HEK293T (cell line): ENCODE data around the gene CREM.

Source experiments
- CTCF ChIA-PET: fragments of 350-600 bp; formaldehyde crosslinking; extraction: SDS; loops from one replicate; lab custom pipeline; 2021; ENCODE audit warnings: antibody characterized with exemption, inconsistent platforms; lab: Yijun Ruan, JAX
- POLR2A ChIA-PET: fragments of 350-600 bp; formaldehyde crosslinking; extraction: SDS; loops from one replicate; lab custom pipeline; 2020; ENCODE audit warnings: antibody characterized with exemption, inconsistent platforms; lab: Yijun Ruan, JAX
- DNase-seq: peaks from one replicate; pipeline ENCODE4 v3.0.0; 2012; ENCODE audit warnings: mixed read lengths; ENCODE audit errors: extremely low spot score
- ARNT ChIP-seq: fragments of 450-650 bp; IDR thresholded peaks from 2 replicates; pipeline ENCODE4 v1.6.1; 2017; ENCODE audit warnings: mild to moderate bottlenecking
- BHLHE40 ChIP-seq: fragments of 450-650 bp; IDR thresholded peaks from 2 replicates; pipeline ENCODE4 v1.6.1; 2016; ENCODE audit warnings: mild to moderate bottlenecking, moderate library complexity, borderline replicate concordance
- CTBP1 ChIP-seq: fragments of 450-650 bp; IDR thresholded peaks from 2 replicates; pipeline ENCODE4 v1.6.1; 2016; ENCODE audit warnings: borderline replicate concordance
- ELF4 ChIP-seq: fragments of 450-650 bp; IDR thresholded peaks from 2 replicates; pipeline ENCODE4 v1.6.1; 2017; ENCODE audit warnings: antibody characterized with exemption
- FOXA1 ChIP-seq: fragments of 450-650 bp; IDR thresholded peaks from 2 replicates; pipeline ENCODE4 v1.6.1; 2016; ENCODE audit warnings: mild to moderate bottlenecking
- FOXK2 ChIP-seq: fragments of 450-650 bp; IDR thresholded peaks from 2 replicates; pipeline ENCODE4 v1.6.1; 2016; ENCODE audit warnings: mild to moderate bottlenecking
- FOXM1 ChIP-seq: fragments of 450-650 bp; IDR thresholded peaks from 2 replicates; pipeline ENCODE4 v1.6.1; 2017; ENCODE audit warnings: mild to moderate bottlenecking, borderline replicate concordance
- HDGF ChIP-seq: fragments of 450-650 bp; IDR thresholded peaks from 2 replicates; pipeline ENCODE4 v1.6.1; 2017; ENCODE audit warnings: antibody characterized with exemption, borderline replicate concordance
- L3MBTL2 ChIP-seq: fragments of 450-650 bp; conservative IDR thresholded peaks from 2 replicates; pipeline ENCODE4 v1.6.1; 2016; ENCODE audit warnings: mild to moderate bottlenecking
- LEF1 ChIP-seq: fragments of 450-650 bp; IDR thresholded peaks from 2 replicates; pipeline ENCODE4 v1.6.1; 2017; ENCODE audit warnings: mild to moderate bottlenecking, borderline replicate concordance
- NFRKB ChIP-seq: fragments of 450-650 bp; IDR thresholded peaks from 2 replicates; pipeline ENCODE4 v1.6.1; 2016; ENCODE audit warnings: mild to moderate bottlenecking, moderate library complexity
- PKNOX1 ChIP-seq: fragments of 450-650 bp; IDR thresholded peaks from 2 replicates; pipeline ENCODE4 v1.6.1; 2016
- SP1 ChIP-seq: fragments of 450-650 bp; IDR thresholded peaks from 2 replicates; pipeline ENCODE4 v1.6.1; 2017
- SUZ12 ChIP-seq: fragments of 450-650 bp; IDR thresholded peaks from 2 replicates; pipeline ENCODE4 v1.6.1; 2016; ENCODE audit warnings: mild to moderate bottlenecking
- TARDBP ChIP-seq: fragments of 450-650 bp; IDR thresholded peaks from 2 replicates; pipeline ENCODE4 v1.6.1; 2016
- ZNF384 ChIP-seq: fragments of 450-650 bp; IDR thresholded peaks from 2 replicates; pipeline ENCODE4 v1.6.1; 2016

Gene CREM

GRCh38 chr10:35112571-35112970 lies 14.1 kb upstream of the CREM start:
- POLR2A ChIA-PET = no interaction called here
- TF ChIP-seq SP1 = no peak
- TF ChIP-seq ZNF384 = no peak
- TF ChIP-seq HDGF = no peak
- TF ChIP-seq SUZ12 = no peak
- no peak for TF ChIP-seq LEF1
- no peak for TF ChIP-seq ARNT
- DNase-seq = no peak
- CTCF ChIA-PET = interaction anchor here (0.6 kb wide), 1 partner anchor 329 kb away, joined by 3 read pairs; no protein-coding TSS in a partner anchor

DNA sequence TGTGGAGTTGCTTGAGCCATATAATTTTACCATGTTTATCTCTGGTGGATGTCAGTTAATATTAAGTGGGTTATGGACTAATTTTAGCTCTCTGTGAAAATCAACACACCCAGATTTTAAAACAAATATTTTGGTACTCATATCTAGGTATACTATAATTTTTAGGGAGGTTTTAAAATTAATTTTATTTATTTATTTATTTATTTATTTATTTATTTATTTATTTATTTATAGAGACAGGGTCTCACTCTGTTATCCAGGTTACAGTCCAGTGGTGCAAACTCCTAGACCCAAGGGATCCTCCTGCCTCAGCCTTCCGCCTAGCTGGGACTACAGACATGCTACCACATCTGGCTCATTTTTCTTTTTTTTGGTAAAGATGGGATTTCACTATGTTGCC lies 7.3 kb upstream of the CREM start:
- TF ChIP-seq FOXK2 = no peak
- no peak for TF ChIP-seq LEF1
- no peak for TF ChIP-seq L3MBTL2
- no peak for TF ChIP-seq NFRKB
- TF ChIP-seq TARDBP = no peak
- TF ChIP-seq FOXA1 = no peak
- TF ChIP-seq BHLHE40 = no peak
- TF ChIP-seq CTBP1 = no peak
- TF ChIP-seq ZNF384 = no peak
- TF ChIP-seq PKNOX1 = no peak
- TF ChIP-seq SUZ12 = no peak
- TF ChIP-seq ELF4 = no peak
- no peak for TF ChIP-seq HDGF
- CTCF ChIA-PET = interaction anchor here (0.8 to 4.1 kb wide), 9 partner anchors 77 to 494 kb away, joined by 3 to 22 read pairs (median 5); no protein-coding TSS in a partner anchor
- no peak for DNase-seq
- POLR2A ChIA-PET = no interaction called here

- POLR2A ChIA-PET = no interaction called here
- no peak for TF ChIP-seq ZNF384
- no peak for TF ChIP-seq FOXM1
- no peak for TF ChIP-seq NFRKB
- TF ChIP-seq SUZ12 = no peak
- TF ChIP-seq CTBP1 = no peak
- no peak for TF ChIP-seq HDGF
- TF ChIP-seq ELF4 = no peak
- CTCF ChIA-PET = interaction anchor here (0.6 kb wide), 1 partner anchor 118 kb away, joined by 4 read pairs; no protein-coding TSS in a partner anchor
- no peak for DNase-seq
Measured at GRCh38 chr10:35124540-35124939, 2.1 kb upstream of the CREM start.

- POLR2A ChIA-PET = interaction anchor here (0.7 to 3.7 kb wide), 17 partner anchors 9 to 435 kb away, joined by 3 to 64 read pairs (median 5); partner anchors contain the start of gene CUL2
- no peak for TF ChIP-seq L3MBTL2
- TF ChIP-seq ARNT = no peak
- no peak for TF ChIP-seq CTBP1
- no peak for TF ChIP-seq ZNF384
- TF ChIP-seq PKNOX1 = no peak
- no peak for TF ChIP-seq SP1
- no peak for TF ChIP-seq NFRKB
- no peak for TF ChIP-seq HDGF
- TF ChIP-seq FOXM1 = no peak
- TF ChIP-seq FOXA1 = no peak
- TF ChIP-seq LEF1 = no peak
- TF ChIP-seq BHLHE40 = no peak
- no peak for TF ChIP-seq SUZ12
- TF ChIP-seq TARDBP = no peak
- CTCF ChIA-PET = interaction anchor here (0.6 to 4.2 kb wide), 6 partner anchors 8 to 131 kb away, joined by 3 to 27 read pairs (median 4); no protein-coding TSS in a partner anchor
- DNase-seq = no peak
Measured at GRCh38 chr10:35126062-35126529, 550 bp upstream of the CREM start.

DNA sequence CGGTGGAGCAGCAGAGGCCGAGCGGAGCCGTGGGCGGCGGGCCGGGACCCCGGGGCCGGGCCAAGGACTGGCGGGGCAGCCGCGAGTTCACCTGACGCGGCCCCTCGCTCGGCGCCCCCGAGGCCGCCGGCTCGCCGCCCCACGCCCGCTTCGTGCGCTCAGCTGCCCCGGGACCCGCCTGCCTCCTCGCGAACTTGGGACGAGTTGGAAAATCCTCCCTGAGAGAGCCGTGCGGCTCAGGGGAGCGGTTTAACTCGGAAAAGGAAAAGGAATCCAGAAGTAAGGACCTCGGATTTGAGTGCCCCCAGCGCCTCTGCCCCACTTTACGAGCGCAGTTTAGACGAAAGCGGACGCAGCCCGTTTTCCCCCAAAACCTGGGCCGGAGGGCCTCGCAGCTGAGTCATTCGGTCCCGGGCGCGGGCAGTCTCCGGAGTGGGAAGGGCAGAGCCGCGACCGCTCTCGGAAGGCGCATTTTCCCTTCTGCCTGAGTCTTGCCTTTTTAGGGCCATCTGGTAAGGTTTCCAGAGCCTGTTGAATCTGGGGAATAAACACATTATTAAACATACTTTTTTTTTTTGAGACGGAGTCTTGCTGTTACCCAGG lies 744 bp downstream of the CREM start:
- peak; percentile 8 for DNase-seq
- POLR2A ChIA-PET = interaction anchor here (0.6 to 3.7 kb wide), 9 partner anchors 8 to 203 kb away, joined by 3 to 64 read pairs (median 4); no protein-coding TSS in a partner anchor
- TF ChIP-seq HDGF = no peak
- TF ChIP-seq FOXA1 = no peak
- no peak for TF ChIP-seq NFRKB
- TF ChIP-seq ELF4 = no peak
- no peak for TF ChIP-seq TARDBP
- TF ChIP-seq LEF1 = no peak
- no peak for TF ChIP-seq ZNF384
- TF ChIP-seq FOXK2 = no peak
- TF ChIP-seq L3MBTL2 = no peak
- no peak for TF ChIP-seq FOXM1
- TF ChIP-seq SUZ12 = no peak
- no peak for TF ChIP-seq SP1
- TF ChIP-seq BHLHE40 = no peak
- no peak for TF ChIP-seq PKNOX1
- no peak for TF ChIP-seq CTBP1
- TF ChIP-seq ARNT = no peak
- CTCF ChIA-PET = interaction anchor here (1.9 to 4.2 kb wide), 2 partner anchors 68 to 133 kb away, joined by 5 to 27 read pairs; no protein-coding TSS in a partner anchor

- no peak for TF ChIP-seq FOXA1
- TF ChIP-seq PKNOX1 = no peak
- TF ChIP-seq SP1 = no peak
- TF ChIP-seq LEF1 = no peak
- no peak for TF ChIP-seq FOXK2
- no peak for TF ChIP-seq NFRKB
- no peak for TF ChIP-seq CTBP1
- no peak for TF ChIP-seq SUZ12
- TF ChIP-seq L3MBTL2 = no peak
- TF ChIP-seq HDGF = no peak
- no peak for TF ChIP-seq ELF4
- TF ChIP-seq ARNT = no peak
- TF ChIP-seq TARDBP = no peak
- TF ChIP-seq BHLHE40 = no peak
- no peak for TF ChIP-seq ZNF384
- TF ChIP-seq FOXM1 = no peak
- CTCF ChIA-PET = interaction anchor here (4.2 kb wide), 1 partner anchor 66 kb away, joined by 27 read pairs; no protein-coding TSS in a partner anchor
- POLR2A ChIA-PET = interaction anchor here (0.6 kb wide), 1 partner anchor 67 kb away, joined by 3 read pairs; no protein-coding TSS in a partner anchor
- DNase-seq = no peak
Measured at GRCh38 chr10:35129185-35129674, 2.6 kb downstream of the CREM start.
